Measurements from ENCODE around the gene TNRC6B.
"Not testable (repeated sequence)": the region's sequence is repeated elsewhere in the genome, so short reads cannot be mapped to it uniquely, and the experiment has no call there.

Gene TNRC6B

DNA sequence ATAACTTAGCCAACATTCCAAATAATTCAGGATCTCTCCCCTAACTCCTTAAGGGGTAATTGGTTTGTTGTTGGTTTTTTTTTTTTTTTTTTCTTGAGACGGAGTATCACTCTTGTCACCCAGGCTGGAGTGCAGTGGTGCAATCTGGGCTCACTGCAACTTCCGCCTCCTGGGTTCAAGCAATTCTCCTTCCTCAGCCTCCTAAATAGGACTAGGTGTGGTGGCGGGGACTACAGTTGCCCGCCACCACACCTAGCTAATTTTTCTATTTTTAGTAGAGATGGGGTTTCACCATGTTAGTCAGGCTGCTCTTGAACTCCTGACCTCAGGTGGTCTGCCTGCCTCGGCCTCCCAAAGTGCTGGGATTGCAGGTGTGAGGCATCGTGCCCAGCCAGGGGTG lies 21.0 kb upstream of the TNRC6B start:
- H3K9ac ChIP-seq (ENCODE audit: low read length in 5 of 5); H3K27ac ChIP-seq (ENCODE audit: low read depth, low read length); H3K27me3 ChIP-seq (ENCODE audit: control insufficient read depth in 5 of 5, insufficient read depth in 4 of 5, low read length in 5 of 5); H3K4me3 ChIP-seq (ENCODE audit: low read depth in 1 of 5, low read length in 5 of 5); H3K4me1 ChIP-seq (ENCODE audit: control insufficient read depth in 5 of 5, insufficient read depth in 5 of 5, low read length in 5 of 5); H3K9me3 ChIP-seq (ENCODE audit: control insufficient read depth in 5 of 5, low read length in 5 of 5): not testable (repeated sequence)
- H3K36me3 ChIP-seq (ENCODE audit: control insufficient read depth in 5 of 5, insufficient read depth in 5 of 5, low read length in 5 of 5), result peaks cover 0 to 14% (median 6%) of the 10 kb centered on the region in 5 donors

DNA sequence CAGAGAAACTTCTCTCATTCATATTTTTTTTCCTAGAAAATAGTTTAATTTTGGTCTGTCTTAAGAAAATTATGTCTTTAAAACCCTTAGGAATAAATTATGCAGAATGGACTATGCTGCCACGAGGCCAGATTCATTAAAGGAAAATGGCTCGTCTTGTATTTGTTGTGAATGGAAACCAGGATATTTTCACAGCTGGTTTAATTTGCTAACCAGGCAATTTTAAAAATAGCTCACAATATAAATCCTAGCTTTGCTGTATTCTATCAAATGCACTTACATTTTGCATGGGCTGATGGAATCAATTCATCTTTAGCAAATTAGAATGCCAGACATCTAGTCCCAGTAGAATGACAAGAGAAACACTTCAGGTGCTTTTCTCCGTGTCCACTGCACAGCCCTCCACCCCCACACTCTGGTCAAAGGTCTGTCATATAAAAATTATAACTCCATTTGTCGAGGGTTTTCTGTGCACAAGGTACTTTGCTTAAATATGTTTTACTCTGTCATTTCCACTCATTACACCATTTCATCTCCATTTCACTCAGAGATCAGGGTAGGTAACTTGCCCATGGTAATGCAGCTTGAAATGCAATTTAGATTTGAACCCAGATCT lies 20.3 kb upstream of the TNRC6B start:
- no peak overlapping the region for H3K9ac ChIP-seq (ENCODE audit: low read length in 5 of 5)
- no peak overlapping the region for H3K4me3 ChIP-seq (ENCODE audit: low read depth in 1 of 5, low read length in 5 of 5)
- peaks cover 0 to 14% (median 6%) of the 10 kb centered on the region in 5 donors for H3K36me3 ChIP-seq (ENCODE audit: control insufficient read depth in 5 of 5, insufficient read depth in 5 of 5, low read length in 5 of 5)
- no peaks in the 10 kb centered on the region for H3K9me3 ChIP-seq (ENCODE audit: control insufficient read depth in 5 of 5, low read length in 5 of 5)
- H3K27me3 ChIP-seq (ENCODE audit: control insufficient read depth in 5 of 5, insufficient read depth in 4 of 5, low read length in 5 of 5), result no peaks in the 10 kb centered on the region
- H3K4me1 ChIP-seq (ENCODE audit: control insufficient read depth in 5 of 5, insufficient read depth in 5 of 5, low read length in 5 of 5), result no peaks in the 10 kb centered on the region
- H3K27ac ChIP-seq (ENCODE audit: low read depth, low read length), result no peak overlapping the region

DNA sequence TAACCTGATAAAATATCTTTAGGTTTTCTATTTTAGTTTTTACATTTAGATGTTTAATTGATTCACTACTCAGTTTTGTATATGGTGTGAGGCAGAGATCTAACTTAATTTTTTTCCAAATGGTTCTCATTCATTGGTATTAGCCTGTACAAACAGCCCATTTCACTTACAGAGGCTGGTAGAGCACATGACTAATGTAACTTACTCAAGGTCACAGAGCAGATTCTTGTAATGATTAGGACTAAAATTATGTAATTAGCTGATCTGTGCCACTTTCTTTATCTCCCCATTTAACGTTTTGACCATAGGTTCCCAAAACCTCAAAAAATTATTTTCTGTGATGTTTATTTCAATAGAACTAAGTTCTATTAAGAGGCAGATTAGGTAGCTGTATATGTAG lies 16.5 kb upstream of the TNRC6B start:
- Histone ChIP-seq H3K36me3 (ENCODE audit: control insufficient read depth in 5 of 5, insufficient read depth in 5 of 5, low read length in 5 of 5) (peaks cover 0 to 12% (median 6%) of the 10 kb centered on the region in 5 donors), H3K9me3 (ENCODE audit: control insufficient read depth in 5 of 5, low read length in 5 of 5) (no peaks in the 10 kb centered on the region)

DNA sequence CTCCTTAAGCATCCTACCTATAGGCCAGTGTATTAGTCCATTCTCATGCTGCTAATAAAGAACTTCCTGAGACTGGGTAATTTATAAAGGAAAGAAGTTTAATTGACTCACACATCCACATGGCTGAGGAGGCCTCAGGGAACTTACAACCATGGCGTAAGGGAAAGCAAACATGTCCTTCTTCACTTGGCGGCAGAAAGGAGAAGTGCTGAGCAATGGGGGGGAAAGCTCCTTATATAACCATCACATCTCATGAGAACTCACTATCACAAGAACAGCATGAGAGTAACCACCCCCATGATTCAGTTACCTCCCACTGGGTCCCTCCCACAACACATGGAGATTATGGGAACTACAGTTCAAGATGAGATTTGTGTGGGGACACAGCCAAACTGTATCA lies 12.2 kb upstream of the TNRC6B start:
- H3K36me3 ChIP-seq (ENCODE audit: control insufficient read depth in 5 of 5, insufficient read depth in 5 of 5, low read length in 5 of 5); H3K27ac ChIP-seq (ENCODE audit: low read depth, low read length); H3K4me1 ChIP-seq (ENCODE audit: control insufficient read depth in 5 of 5, insufficient read depth in 5 of 5, low read length in 5 of 5); H3K9me3 ChIP-seq (ENCODE audit: control insufficient read depth in 5 of 5, low read length in 5 of 5); H3K9ac ChIP-seq (ENCODE audit: low read length in 5 of 5); H3K27me3 ChIP-seq (ENCODE audit: control insufficient read depth in 5 of 5, insufficient read depth in 4 of 5, low read length in 5 of 5); H3K4me3 ChIP-seq (ENCODE audit: low read depth in 1 of 5, low read length in 5 of 5): not testable (repeated sequence)

More for the DNA sequence above, 16.5 kb upstream of the TNRC6B start:
- Histone ChIP-seq H3K4me3 (ENCODE audit: low read depth in 1 of 5, low read length in 5 of 5) (no peak overlapping the region), H3K27ac (ENCODE audit: low read depth, low read length) (no peak overlapping the region), H3K27me3 (ENCODE audit: control insufficient read depth in 5 of 5, insufficient read depth in 4 of 5, low read length in 5 of 5) (no peaks in the 10 kb centered on the region), H3K9ac (ENCODE audit: low read length in 5 of 5) (no peak overlapping the region), H3K4me1 (ENCODE audit: control insufficient read depth in 5 of 5, insufficient read depth in 5 of 5, low read length in 5 of 5) (no peaks in the 10 kb centered on the region)

GRCh38 chr22:40175611-40176244 lies 2.0 kb upstream of the TNRC6B start:
- Histone ChIP-seq H3K4me3 (ENCODE audit: low read depth in 1 of 5, low read length in 5 of 5) (no peak overlapping the region), H3K4me1 (ENCODE audit: control insufficient read depth in 5 of 5, insufficient read depth in 5 of 5, low read length in 5 of 5) (peaks cover 4 to 49% (median 34%) of the 10 kb centered on the region in 5 donors), H3K27ac (ENCODE audit: low read depth, low read length) (peak overlapping the region; percentile 77), H3K9ac (ENCODE audit: low read length in 5 of 5) (no peak overlapping the region), H3K9me3 (ENCODE audit: control insufficient read depth in 5 of 5, low read length in 5 of 5) (no peaks in the 10 kb centered on the region), H3K27me3 (ENCODE audit: control insufficient read depth in 5 of 5, insufficient read depth in 4 of 5, low read length in 5 of 5) (no peaks in the 10 kb centered on the region), H3K36me3 (ENCODE audit: control insufficient read depth in 5 of 5, insufficient read depth in 5 of 5, low read length in 5 of 5) (no peaks in the 10 kb centered on the region)

- no peaks in the 10 kb centered on the region for H3K27me3 ChIP-seq (ENCODE audit: control insufficient read depth in 5 of 5, insufficient read depth in 4 of 5, low read length in 5 of 5)
- peak overlapping the region; percentile 49 to 89 (median 63) for H3K9ac ChIP-seq (ENCODE audit: low read length in 5 of 5)
- no peaks in the 10 kb centered on the region for H3K36me3 ChIP-seq (ENCODE audit: control insufficient read depth in 5 of 5, insufficient read depth in 5 of 5, low read length in 5 of 5)
- peaks cover 4 to 58% (median 46%) of the 10 kb centered on the region in 5 donors for H3K4me1 ChIP-seq (ENCODE audit: control insufficient read depth in 5 of 5, insufficient read depth in 5 of 5, low read length in 5 of 5)
- H3K27ac ChIP-seq (ENCODE audit: low read depth, low read length), result peak overlapping the region; percentile 77
- no peaks in the 10 kb centered on the region for H3K9me3 ChIP-seq (ENCODE audit: control insufficient read depth in 5 of 5, low read length in 5 of 5)
- peak overlapping the region; percentile 57 to 92 (median 74) for H3K4me3 ChIP-seq (ENCODE audit: low read depth in 1 of 5, low read length in 5 of 5)
Observed at GRCh38 chr22:40176921-40177737, 596 bp upstream of the TNRC6B start.

DNA sequence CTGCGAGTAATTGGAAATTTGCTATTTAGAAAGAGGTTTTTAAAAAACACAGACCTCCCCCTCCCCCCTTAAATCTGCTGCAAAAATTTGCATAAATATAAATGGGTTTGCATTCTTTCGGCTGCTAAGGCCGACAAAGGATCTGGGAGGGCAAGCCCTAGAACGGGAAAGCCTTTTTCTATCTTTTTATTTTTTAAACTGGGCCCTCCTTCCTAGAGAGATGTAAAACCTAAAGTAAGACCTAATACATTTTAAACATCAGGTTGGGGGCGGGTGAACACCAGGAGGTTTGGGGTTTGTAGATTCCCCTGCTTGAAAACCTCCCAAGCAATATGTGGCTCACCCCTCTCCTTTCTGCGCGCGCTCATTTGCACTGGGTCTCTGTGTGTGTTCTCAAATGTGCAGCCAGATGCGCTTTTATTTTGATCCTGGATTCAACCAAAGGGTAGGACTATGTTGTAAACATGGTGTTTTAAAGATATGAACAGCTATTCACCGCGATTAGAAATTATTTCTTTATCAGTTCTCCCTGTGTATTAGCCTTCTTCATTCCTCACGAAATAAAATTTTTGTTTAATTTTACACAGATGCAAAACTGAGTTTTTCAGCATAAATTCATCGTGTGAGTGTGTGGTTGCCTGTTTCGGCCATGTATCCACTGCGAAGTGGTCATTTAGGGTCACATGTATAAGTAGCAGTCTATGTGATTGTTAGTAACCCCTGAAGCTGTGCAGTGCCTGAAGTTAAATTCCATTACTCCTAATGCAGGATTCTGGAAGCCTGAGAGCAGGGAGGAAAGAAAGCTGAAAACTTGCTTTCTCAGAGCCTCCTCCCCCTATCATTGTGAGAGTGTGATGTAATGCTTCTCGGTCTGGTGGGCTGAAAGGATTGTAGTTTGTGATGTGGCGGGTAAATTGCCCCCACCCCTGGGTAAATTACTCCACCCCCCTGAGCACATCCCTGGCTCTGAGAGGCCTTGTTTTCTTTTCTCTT lies 988 bp downstream of the TNRC6B start:
- Histone ChIP-seq H3K4me3 (ENCODE audit: low read depth in 1 of 5, low read length in 5 of 5) (peak overlapping the region; percentile 70 to 92 (median 75)), H3K27ac (ENCODE audit: low read depth, low read length) (peak overlapping the region; percentile 77), H3K9me3 (ENCODE audit: control insufficient read depth in 5 of 5, low read length in 5 of 5) (no peaks in the 10 kb centered on the region), H3K27me3 (ENCODE audit: control insufficient read depth in 5 of 5, insufficient read depth in 4 of 5, low read length in 5 of 5) (no peaks in the 10 kb centered on the region), H3K36me3 (ENCODE audit: control insufficient read depth in 5 of 5, insufficient read depth in 5 of 5, low read length in 5 of 5) (no peaks in the 10 kb centered on the region), H3K4me1 (ENCODE audit: control insufficient read depth in 5 of 5, insufficient read depth in 5 of 5, low read length in 5 of 5) (peaks cover 7 to 73% (median 59%) of the 10 kb centered on the region in 5 donors), H3K9ac (ENCODE audit: low read length in 5 of 5) (peak overlapping the region; percentile 49 to 89 (median 73))

DNA sequence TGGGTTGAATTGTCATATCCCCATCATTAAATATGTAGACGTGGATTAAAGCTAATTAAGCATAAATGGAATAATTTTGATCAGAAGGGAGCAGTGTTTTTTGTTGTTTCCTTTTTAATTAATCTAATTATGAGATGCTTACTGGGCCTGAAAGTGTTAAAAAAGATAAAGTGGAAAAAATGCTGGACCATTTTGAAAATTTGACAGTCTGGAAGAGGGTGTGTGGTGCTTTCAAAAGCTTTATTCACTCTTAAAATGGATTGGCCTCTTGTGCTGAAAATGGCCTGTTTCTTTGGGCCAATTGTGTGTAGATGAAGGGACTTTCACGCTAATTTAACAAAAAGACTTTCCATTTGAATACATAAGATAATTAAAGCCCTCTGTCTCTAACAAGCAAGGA lies 1.8 kb downstream of the TNRC6B start:
- H3K27me3 ChIP-seq (ENCODE audit: control insufficient read depth in 5 of 5, insufficient read depth in 4 of 5, low read length in 5 of 5), result no peaks in the 10 kb centered on the region
- peak overlapping the region; percentile 77 for H3K27ac ChIP-seq (ENCODE audit: low read depth, low read length)
- H3K4me1 ChIP-seq (ENCODE audit: control insufficient read depth in 5 of 5, insufficient read depth in 5 of 5, low read length in 5 of 5), result peaks cover 7 to 79% (median 59%) of the 10 kb centered on the region in 5 donors
- H3K4me3 ChIP-seq (ENCODE audit: low read depth in 1 of 5, low read length in 5 of 5), result peak overlapping the region in 4 of 5 donors; percentile 70 to 92 (median 74)
- H3K9me3 ChIP-seq (ENCODE audit: control insufficient read depth in 5 of 5, low read length in 5 of 5), result no peaks in the 10 kb centered on the region
- peak overlapping the region; percentile 35 to 89 (median 68) for H3K9ac ChIP-seq (ENCODE audit: low read length in 5 of 5)
- H3K36me3 ChIP-seq (ENCODE audit: control insufficient read depth in 5 of 5, insufficient read depth in 5 of 5, low read length in 5 of 5), result no peaks in the 10 kb centered on the region

DNA sequence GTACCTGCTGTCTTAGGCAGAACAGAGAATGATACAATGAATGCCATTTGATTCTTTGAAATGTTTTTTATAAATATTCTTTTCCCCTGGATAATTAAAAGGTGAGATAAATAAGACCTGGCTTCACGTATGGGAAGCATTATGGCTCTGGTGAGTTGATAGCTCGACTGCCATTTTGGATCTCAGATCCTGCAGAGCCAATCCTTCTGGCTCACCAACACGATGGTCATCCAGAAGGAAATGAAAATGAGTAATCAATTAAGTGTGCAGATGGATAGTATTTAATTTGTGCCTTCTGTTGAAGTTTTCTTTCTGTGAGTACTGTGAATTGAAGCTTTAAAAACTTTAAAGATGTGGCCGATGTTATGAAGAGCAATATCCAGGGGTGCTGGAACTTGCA lies 2.7 kb downstream of the TNRC6B start:
- peaks cover 7 to 79% (median 59%) of the 10 kb centered on the region in 5 donors for H3K4me1 ChIP-seq (ENCODE audit: control insufficient read depth in 5 of 5, insufficient read depth in 5 of 5, low read length in 5 of 5)
- no peak overlapping the region for H3K9ac ChIP-seq (ENCODE audit: low read length in 5 of 5)
- peak overlapping the region in 3 of 5 donors; percentile 13 to 28 (median 19) for H3K4me3 ChIP-seq (ENCODE audit: low read depth in 1 of 5, low read length in 5 of 5)
- H3K27me3 ChIP-seq (ENCODE audit: control insufficient read depth in 5 of 5, insufficient read depth in 4 of 5, low read length in 5 of 5), result no peaks in the 10 kb centered on the region
- no peaks in the 10 kb centered on the region for H3K36me3 ChIP-seq (ENCODE audit: control insufficient read depth in 5 of 5, insufficient read depth in 5 of 5, low read length in 5 of 5)
- peak overlapping the region; percentile 6 for H3K27ac ChIP-seq (ENCODE audit: low read depth, low read length)
- no peaks in the 10 kb centered on the region for H3K9me3 ChIP-seq (ENCODE audit: control insufficient read depth in 5 of 5, low read length in 5 of 5)

Data from subcutaneous abdominal adipose tissue (tissue), 5 donors.